GM10266 (cell line): ENCODE results near the gene FBXO42.
A peak's percentile ranks its signal among the peaks of the same experiment; 100 is the strongest.

Source experiments
- DNase-seq: peaks from one replicate; pipeline ENCODE4 v3.0.0; 2012; ENCODE audit errors: extremely low spot score
- CTCF ChIP-seq: IDR thresholded peaks from 2 replicates; pipeline ENCODE4 v1.5.1; 2012; ENCODE audit warnings: mild to moderate bottlenecking, low read depth; ENCODE audit not compliant: control insufficient read depth, insufficient read depth; ENCODE audit errors: missing control alignments

Gene FBXO42

GRCh38 chr1:16392740-16393569 lies 40.7 kb upstream of the FBXO42 start:
- DNase-seq, result no peak
- TF ChIP-seq CTCF, result no peak

GRCh38 chr1:16391411-16391810 lies 39.1 kb upstream of the FBXO42 start:
- no peak for DNase-seq
- TF ChIP-seq CTCF, result no peak

DNA sequence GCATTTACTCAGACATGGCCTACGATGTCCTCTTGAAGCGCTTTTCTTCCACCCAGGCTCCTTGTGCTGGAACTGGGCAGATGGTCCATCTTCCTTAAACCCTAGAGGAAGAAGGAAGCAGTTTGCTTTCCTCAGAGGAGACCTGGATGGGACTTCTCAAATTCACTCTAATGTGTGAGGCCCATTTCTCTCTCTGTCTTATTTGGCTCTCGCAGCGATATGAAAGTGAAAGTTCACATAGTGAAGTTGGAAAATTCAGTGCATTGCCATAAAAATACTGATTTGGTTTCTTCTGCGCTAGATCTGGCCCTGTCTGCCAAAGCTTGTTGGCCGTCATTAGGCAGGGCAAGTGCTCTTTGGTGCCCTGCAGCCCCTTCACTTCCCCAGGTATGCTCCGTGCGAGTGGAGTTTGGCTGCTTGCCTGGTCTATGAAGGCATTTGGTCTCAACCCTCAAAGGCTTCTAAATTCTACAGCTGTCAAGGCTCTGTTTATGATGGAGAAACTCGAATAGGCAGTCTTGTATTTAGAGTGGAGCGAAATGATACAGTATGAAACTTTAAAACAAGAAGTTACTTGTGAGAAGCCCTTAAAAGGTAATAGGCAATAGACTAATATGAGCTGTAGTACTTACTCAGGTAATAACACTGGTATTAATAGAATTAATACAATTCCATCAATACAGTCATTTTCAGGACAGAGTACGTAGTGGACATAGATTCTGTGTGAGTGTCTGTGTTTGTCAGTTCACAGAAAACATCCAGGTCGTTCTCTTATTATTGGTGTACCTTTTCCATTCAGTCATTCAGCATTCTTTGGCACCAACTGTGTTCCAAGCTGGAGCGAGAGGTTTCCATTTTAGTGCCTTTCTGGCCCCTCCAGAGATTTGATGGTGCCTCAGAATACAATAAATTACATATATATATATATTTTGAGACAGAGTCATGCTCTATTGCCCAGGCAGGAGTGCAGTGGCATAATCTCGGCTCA lies 35.2 kb upstream of the FBXO42 start:
- no peak for TF ChIP-seq CTCF
- DNase-seq, result peak; percentile 46

GRCh38 chr1:16386454-16387113 lies 34.3 kb upstream of the FBXO42 start:
- no peak for DNase-seq
- TF ChIP-seq CTCF, result no peak

DNA sequence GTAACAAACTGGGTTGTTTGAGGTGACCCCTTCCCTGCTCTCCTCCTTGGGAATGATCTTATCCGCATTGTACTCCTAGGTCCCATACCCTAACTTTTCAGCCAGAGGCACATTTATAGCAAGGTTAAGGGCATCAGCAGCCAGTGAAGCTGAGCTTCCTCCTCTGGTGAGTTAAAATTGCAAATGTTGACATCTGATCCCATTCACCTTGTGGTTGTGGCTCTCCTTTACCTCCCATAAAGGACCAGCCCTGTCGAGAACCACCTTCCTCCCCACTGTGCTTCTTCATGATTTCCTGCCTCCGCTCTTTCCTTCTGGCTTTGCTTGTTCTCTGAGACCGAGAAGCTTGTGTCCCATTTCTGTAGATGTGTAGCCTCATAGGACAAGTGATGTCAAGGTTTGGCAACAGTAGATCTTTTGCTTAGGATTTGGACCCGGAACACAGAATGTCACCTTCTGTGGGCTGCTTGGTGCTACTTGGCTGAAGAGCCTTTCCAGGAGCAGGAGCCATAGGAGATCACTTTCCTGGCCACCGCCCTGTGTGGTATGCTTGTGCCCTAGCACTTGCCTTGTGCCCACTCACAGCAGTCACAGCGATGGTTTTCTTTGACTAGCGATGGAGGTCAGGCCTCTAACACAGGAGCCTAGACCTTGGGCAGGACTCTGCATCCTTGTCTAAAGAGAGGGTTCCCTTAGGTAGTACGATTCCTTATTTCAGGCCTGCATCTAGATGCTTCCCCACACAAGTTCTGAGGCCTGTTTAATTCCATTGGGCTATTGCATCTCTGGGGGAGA lies 33.6 kb upstream of the FBXO42 start:
- DNase-seq, result no peak
- TF ChIP-seq CTCF, result no peak

DNA sequence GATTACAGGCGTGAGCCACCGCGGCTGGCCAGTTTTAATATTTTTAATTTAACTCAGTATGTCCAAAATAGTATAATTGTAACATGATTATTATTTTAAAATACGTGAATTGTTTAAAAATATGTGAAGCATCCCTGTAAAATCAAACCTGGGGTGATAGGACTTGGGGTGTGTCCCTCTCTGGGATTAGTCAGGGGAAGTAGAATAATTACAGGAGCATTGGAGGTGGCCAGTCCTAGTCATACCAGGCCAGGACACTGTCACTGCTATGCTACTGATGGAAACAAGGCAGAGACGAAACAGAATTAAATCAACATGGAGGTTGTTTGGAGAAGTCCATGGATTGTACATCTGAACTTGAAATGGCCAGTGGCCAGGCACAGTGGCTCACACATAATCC lies 31.6 kb upstream of the FBXO42 start:
- TF ChIP-seq CTCF, result no peak
- no peak for DNase-seq
